IPS-20b (cell line): ENCODE data around the gene CENPX.

Experiments
- H3K27ac ChIP-seq: one replicate; pipeline ENCODE4 v1.5.1; 2013; ENCODE audit warnings: low read length
- H3K27me3 ChIP-seq: 2 replicates; pipeline ENCODE4 v1.6.1; 2013; ENCODE audit warnings: mild to moderate bottlenecking, low read length, inconsistent platforms; ENCODE audit not compliant: insufficient read depth
- H3K36me3 ChIP-seq: 2 replicates; pipeline ENCODE4 v1.6.1; 2013; ENCODE audit warnings: low read depth, mild to moderate bottlenecking, inconsistent platforms, low read length, moderate library complexity; ENCODE audit not compliant: insufficient read depth
- H3K4me1 ChIP-seq: 2 replicates; pipeline ENCODE4 v1.6.1; 2013; ENCODE audit warnings: mild to moderate bottlenecking, control low read depth, inconsistent platforms, low read length, moderate library complexity; ENCODE audit not compliant: insufficient read depth
- H3K4me3 ChIP-seq: 2 replicates; pipeline ENCODE4 v1.5.1; 2013; ENCODE audit warnings: mild to moderate bottlenecking, low read length, inconsistent platforms
- H3K9ac ChIP-seq: 2 replicates; pipeline ENCODE4 v1.6.1; 2013; ENCODE audit warnings: low read depth, mild to moderate bottlenecking, inconsistent platforms, low read length, moderate library complexity
- H3K9me3 ChIP-seq: 2 replicates; pipeline ENCODE4 v1.6.1; 2013; ENCODE audit warnings: mild to moderate bottlenecking, low read depth, low read length, inconsistent platforms; ENCODE audit not compliant: insufficient read depth

Gene CENPX

GRCh38 chr17:81968850-81969812, 53.5 kb downstream of the CENPX start:
- H3K27ac ChIP-seq, result no peak overlapping the region
- peaks cover 58% of the 10 kb centered on the region for H3K27me3 ChIP-seq
- no peaks in the 10 kb centered on the region for H3K36me3 ChIP-seq
- H3K9ac ChIP-seq, result no peak overlapping the region
- H3K9me3 ChIP-seq, result peaks cover 3% of the 10 kb centered on the region
- H3K4me3 ChIP-seq, result no peak overlapping the region
- H3K4me1 ChIP-seq, result peaks cover 6% of the 10 kb centered on the region; the same call in 1 of the 2 replicates
